RWPE2 (cell line): ENCODE measurements around the gene PGM2L1.
A peak's percentile ranks its signal among the peaks of the same experiment; 100 is the strongest.

Experiments
- ATAC-seq: fragments of 200-7000 bp; cut with Tn5 transposase; 3 replicates; pipeline ENCODE4 v1.9.1; 2021; ENCODE audit warnings: low read depth
- DNase-seq: peaks from one replicate; pipeline ENCODE4 v3.0.0-alpha.2; 2020; ENCODE audit warnings: low spot score
- H3K27ac ChIP-seq: fragments of 450-650 bp; 2 replicates; pipeline ENCODE4 v1.5.1; 2017; ENCODE audit warnings: mild to moderate bottlenecking; ENCODE audit not compliant: poor library complexity, severe bottlenecking
- H3K27me3 ChIP-seq: fragments of 250-450 bp; sonication (Bioruptor Pico); 2 replicates; pipeline ENCODE4 v1.5.1; 2021; ENCODE audit warnings: mild to moderate bottlenecking, moderate library complexity; ENCODE audit not compliant: insufficient read depth, poor library complexity, severe bottlenecking
- H3K36me3 ChIP-seq: fragments of 250-450 bp; sonication (Bioruptor Pico); 2 replicates; pipeline ENCODE4 v1.5.1; 2020; ENCODE audit warnings: low read depth, mild to moderate bottlenecking, moderate library complexity
- H3K4me1 ChIP-seq: fragments of 250-450 bp; sonication (Bioruptor Pico); 2 replicates; pipeline ENCODE4 v1.5.1; 2021; ENCODE audit warnings: mild to moderate bottlenecking, moderate library complexity; ENCODE audit not compliant: insufficient read depth, poor library complexity, severe bottlenecking
- H3K4me3 ChIP-seq: fragments of 250-450 bp; sonication (Bioruptor Pico); 2 replicates; pipeline ENCODE4 v1.5.1; 2021; ENCODE audit warnings: mild to moderate bottlenecking, moderate library complexity; ENCODE audit not compliant: severe bottlenecking
- H3K9me3 ChIP-seq: fragments of 250-450 bp; sonication (Bioruptor Pico); 2 replicates; pipeline ENCODE4 v1.5.1; 2021; ENCODE audit warnings: mild to moderate bottlenecking, moderate library complexity; ENCODE audit not compliant: severe bottlenecking
- TF ChIP-seq, protein P1 (sequence below): fragments of 450-650 bp; IDR thresholded peaks from one replicate; pipeline ENCODE4 v1.5.1; 2017; ENCODE audit warnings: mild to moderate bottlenecking, moderate library complexity; ENCODE audit not compliant: poor library complexity, severe bottlenecking

PGM2L1 gene

DNA sequence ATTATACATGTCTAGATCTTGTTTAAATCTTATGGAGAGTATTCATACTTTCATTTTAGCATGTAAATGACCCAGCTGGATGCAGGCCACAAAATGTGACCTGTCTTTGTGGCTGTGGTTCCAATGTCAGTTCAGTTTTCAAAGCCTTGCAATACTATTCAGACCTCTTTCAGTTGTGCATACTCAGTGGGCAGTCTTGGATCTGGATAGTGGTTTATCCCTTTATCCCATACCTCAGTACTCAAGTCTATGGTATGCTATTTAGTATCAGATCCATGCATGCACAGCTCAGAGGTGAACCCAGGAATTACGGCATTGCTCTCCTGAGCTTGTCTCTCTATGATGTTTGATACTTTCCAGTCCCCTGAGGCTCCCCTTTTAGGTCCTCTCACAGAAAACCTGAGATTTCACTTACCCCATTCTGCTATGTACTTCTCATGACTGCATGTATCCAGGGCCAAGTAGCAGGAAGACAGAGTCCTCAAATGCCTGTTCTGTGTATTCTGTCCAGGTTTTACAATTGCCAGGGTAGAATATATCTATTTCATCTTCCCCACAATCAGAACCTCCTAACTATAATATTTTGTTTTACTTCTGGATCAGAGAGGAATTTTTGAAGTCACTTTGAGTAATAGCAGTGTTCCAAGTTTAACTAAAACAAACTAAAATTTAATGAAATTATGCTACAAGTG lies 79.8 kb downstream of the PGM2L1 start:
- H3K36me3 ChIP-seq = no peaks in the 10 kb centered on the region
- H3K9me3 ChIP-seq = peaks cover 9% of the 10 kb centered on the region
- peaks cover 13% of the 10 kb centered on the region for H3K4me1 ChIP-seq
- TF ChIP-seq, protein P1, sequence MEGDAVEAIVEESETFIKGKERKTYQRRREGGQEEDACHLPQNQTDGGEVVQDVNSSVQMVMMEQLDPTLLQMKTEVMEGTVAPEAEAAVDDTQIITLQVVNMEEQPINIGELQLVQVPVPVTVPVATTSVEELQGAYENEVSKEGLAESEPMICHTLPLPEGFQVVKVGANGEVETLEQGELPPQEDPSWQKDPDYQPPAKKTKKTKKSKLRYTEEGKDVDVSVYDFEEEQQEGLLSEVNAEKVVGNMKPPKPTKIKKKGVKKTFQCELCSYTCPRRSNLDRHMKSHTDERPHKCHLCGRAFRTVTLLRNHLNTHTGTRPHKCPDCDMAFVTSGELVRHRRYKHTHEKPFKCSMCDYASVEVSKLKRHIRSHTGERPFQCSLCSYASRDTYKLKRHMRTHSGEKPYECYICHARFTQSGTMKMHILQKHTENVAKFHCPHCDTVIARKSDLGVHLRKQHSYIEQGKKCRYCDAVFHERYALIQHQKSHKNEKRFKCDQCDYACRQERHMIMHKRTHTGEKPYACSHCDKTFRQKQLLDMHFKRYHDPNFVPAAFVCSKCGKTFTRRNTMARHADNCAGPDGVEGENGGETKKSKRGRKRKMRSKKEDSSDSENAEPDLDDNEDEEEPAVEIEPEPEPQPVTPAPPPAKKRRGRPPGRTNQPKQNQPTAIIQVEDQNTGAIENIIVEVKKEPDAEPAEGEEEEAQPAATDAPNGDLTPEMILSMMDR = no peak
- DNase-seq (no peak), ATAC-seq (0 out of 3 replicates have a peak, but pooled peaks have one; percentile 17)
- no peaks in the 10 kb centered on the region for H3K27me3 ChIP-seq
- peak overlapping the region; percentile 95 for H3K27ac ChIP-seq
- H3K4me3 ChIP-seq = no peak overlapping the region

- Histone ChIP-seq H3K27ac (no peak overlapping the region), H3K27me3 (no peaks in the 10 kb centered on the region), H3K4me3 (no peak overlapping the region), H3K36me3 (no peaks in the 10 kb centered on the region), H3K4me1 (peaks cover 13% of the 10 kb centered on the region), H3K9me3 (peaks cover 9% of the 10 kb centered on the region)
- no peak for ATAC-seq
- DNase-seq = no peak
- TF ChIP-seq, protein P1 = no peak
Measured at GRCh38 chr11:74316772-74317505, 81.3 kb downstream of the PGM2L1 start.

- DNase-seq (no peak), ATAC-seq (no peak)
- TF ChIP-seq, protein P1 = no peak
- no peaks in the 10 kb centered on the region for H3K4me1 ChIP-seq
- no peaks in the 10 kb centered on the region for H3K27me3 ChIP-seq
- peaks cover 8% of the 10 kb centered on the region for H3K9me3 ChIP-seq
- H3K27ac ChIP-seq = no peak overlapping the region
- no peaks in the 10 kb centered on the region for H3K36me3 ChIP-seq
- H3K4me3 ChIP-seq = no peak overlapping the region
Measured at GRCh38 chr11:74312326-74312725, 85.9 kb downstream of the PGM2L1 start.

GRCh38 chr11:74311352-74311926 lies 86.8 kb downstream of the PGM2L1 start, which contains the start of gene P4HA3:
TSS of gene P4HA3 (minus strand) at chr11:74311640. CDS start at chr11:74311611, 29 bp downstream.
- Histone ChIP-seq H3K27me3 (no peaks in the 10 kb centered on the region), H3K27ac (no peak within 1 kb of the TSS), H3K4me3 (peak within 1 kb of the TSS; percentile 52), H3K9me3 (peaks cover 1% of the 10 kb centered on the region), H3K36me3 (no peaks in the 10 kb centered on the region), H3K4me1 (no peaks in the 10 kb centered on the region)
- TF ChIP-seq, protein P1 = peak; percentile 47
- peak; percentile 98 for ATAC-seq
- peak; percentile 66 for DNase-seq
